GM12873 (cell line): ENCODE measurements around the gene BLZF1.

Experiments
- CTCF ChIP-seq: IDR thresholded peaks from 2 replicates; pipeline ENCODE4 v1.5.1; 2012; ENCODE audit warnings: low read depth, mild to moderate bottlenecking, moderate library complexity, low read length, control low read depth; ENCODE audit not compliant: insufficient read depth; ENCODE audit errors: missing control alignments

The BLZF1 gene

GRCh38 chr1:169346036-169346589 is 21.9 kb upstream of the BLZF1 start:
- TF ChIP-seq CTCF = no peak

- no peak for TF ChIP-seq CTCF
These were observed 20.2 kb upstream of the BLZF1 start for GRCh38 chr1:169347688-169348382.

DNA sequence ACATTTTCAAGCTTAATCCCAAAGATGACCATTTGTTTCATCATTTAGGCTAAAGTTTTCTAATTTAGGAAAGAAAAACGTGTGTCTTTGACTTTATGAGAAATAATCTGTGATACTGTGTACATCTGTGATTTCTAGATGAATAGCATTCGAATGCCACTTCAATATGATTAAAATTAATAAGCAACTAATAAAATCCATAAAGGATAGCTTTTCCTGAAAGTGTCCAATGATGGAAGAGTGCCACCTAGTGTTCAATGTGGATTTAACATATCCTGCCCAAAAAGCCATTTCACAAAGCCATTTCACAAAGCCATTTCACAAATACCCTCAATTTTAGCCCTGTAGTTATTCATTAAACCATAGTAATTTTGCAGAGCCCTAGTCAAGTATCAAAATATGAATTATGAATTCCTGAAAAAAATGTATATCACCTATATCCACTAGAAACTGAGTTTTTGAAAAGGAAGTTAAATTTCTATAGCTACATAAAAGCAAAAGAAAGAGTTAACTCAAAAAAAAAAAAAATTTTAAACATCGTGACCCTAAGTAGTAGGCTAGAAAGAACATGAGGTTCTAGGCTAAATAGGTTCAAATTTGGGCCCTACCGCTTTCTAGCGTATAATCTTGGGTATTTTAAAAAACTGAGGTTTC is 19.5 kb upstream of the BLZF1 start:
- peak; percentile 64 for TF ChIP-seq CTCF

GRCh38 chr1:169360415-169360814 is 7.6 kb upstream of the BLZF1 start:
- TF ChIP-seq CTCF = no peak

DNA sequence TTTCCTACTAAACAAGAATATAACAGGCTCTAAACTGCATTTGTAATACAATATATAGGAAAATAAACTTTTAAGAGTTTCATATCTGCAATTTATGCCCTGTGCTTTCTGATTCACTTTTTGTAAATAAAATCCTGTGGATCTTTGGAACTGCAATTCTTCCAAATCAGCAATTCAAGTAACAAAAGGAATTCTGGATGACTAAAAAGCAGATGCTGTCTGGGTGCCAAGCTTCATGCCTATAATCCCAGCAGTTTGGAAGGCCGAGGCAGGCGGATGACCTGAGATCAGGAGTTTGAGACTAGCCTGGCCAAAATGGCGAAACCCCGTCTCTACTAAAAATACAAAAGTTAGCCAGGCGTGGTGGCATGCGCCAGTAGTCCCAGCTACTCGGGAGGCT is 6.7 kb upstream of the BLZF1 start:
- TF ChIP-seq CTCF = no peak

- TF ChIP-seq CTCF = no peak
These were observed 4.8 kb upstream of the BLZF1 start for GRCh38 chr1:169363046-169363730.

- no peak for TF ChIP-seq CTCF
These were observed 3.0 kb upstream of the BLZF1 start for GRCh38 chr1:169364948-169365347.
